Activated CD8-positive, alpha-beta memory T cell treated with anti-CD3 and anti-CD28 coated beads, Interleukin-2, amount 10 ng/mL, durations not matched to agents 7 days and 5 days (primary cell): ENCODE data around the gene GAN. TPM values are rescaled to one million over a fixed set of nuclear protein-coding genes. Genes with fewer than 3 reads are reported as not detected.

Experiments used
- ATAC-seq: fragments of 150-1000 bp; cut with Tn5 transposase; one replicate; pipeline ENCODE4 v1.10.0; 2021; ENCODE audit warnings: moderate library complexity
- CTCF ChIA-PET: fragments of 350-600 bp; sonication (Branson Sonifier 250); formaldehyde crosslinking; loops from one replicate; lab custom pipeline; 2021; ENCODE audit warnings: antibody characterized with exemption; lab: Charles Lee
- DNase-seq: peaks from one replicate; pipeline ENCODE4 v3.0.0-alpha.2; 2020
- H3K27ac Mint-ChIP-seq: one replicate; pipeline ENCODE4 v1.8.0; 2021; ENCODE audit warnings: mild to moderate bottlenecking, mixed read lengths
- H3K27me3 Mint-ChIP-seq: one replicate; pipeline ENCODE4 v1.8.0; 2021; ENCODE audit warnings: mixed read lengths
- H3K36me3 Mint-ChIP-seq: one replicate; pipeline ENCODE4 v1.8.0; 2021; ENCODE audit warnings: mild to moderate bottlenecking, mixed read lengths
- H3K4me1 Mint-ChIP-seq: one replicate; pipeline ENCODE4 v1.8.0; 2021; ENCODE audit warnings: mixed read lengths
- H3K4me3 Mint-ChIP-seq: one replicate; pipeline ENCODE4 v1.8.0; 2021; ENCODE audit warnings: mild to moderate bottlenecking, moderate library complexity, mixed read lengths
- H3K9me3 Mint-ChIP-seq: one replicate; pipeline ENCODE4 v1.8.0; 2022; ENCODE audit warnings: low read depth, mixed read lengths
- total RNA-seq, 2 experiments: library from RNA; stranded (reverse); gene quantifications; one replicate each; pipeline ENCODE4 v1.2.3, GENCODE V29; 2021

The GAN gene
- total RNA-seq, 2 experiments from 2014 or later = 8.1 to 10.3 TPM

DNA sequence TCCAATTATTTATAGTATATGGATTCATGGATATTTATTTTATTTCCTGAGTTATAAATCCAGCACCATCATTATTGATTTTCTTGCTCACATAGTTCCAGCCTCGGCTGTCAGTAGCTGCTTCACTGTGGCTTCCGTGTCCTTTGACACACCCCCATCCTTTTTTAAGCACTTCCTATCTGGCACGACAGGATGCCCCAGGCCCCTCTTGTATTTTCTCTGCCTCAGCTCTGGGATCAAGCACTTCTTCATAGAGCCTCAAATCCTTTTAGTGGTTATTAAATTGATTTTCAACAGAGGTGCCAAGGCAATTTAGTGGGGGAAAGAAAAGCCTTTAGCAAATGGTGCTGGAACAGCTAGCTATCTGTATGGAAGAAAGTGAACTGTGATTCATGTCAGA is 59.8 kb downstream of the GAN start:
- CTCF ChIA-PET = interaction anchor here (2.6 kb wide), 1 partner anchor 29 kb away, joined by 7 read pairs; no protein-coding TSS in a partner anchor
- H3K36me3 Mint-ChIP-seq = peaks cover 7% of the 10 kb centered on the region
- H3K27me3 Mint-ChIP-seq = no peaks in the 10 kb centered on the region

DNA sequence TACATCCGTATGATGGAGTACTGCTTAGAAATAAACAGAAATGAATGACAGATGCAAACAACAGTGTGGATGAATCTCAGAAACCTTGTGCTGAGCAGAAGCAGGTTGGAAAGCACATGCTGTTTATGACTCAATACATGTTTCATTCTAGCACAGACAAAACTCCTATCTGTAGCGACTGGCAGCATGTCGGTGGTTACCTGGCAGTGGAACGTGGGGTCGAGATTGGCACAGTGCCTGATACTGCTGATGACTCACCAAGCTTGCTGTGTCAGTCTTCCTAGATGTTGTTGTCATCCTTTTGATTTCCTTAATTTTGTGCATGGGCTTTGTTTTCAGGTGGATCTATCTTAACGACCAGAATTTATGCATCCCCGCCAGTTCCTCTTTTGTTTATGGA is 62.1 kb downstream of the GAN start:
- H3K9me3 Mint-ChIP-seq = no peaks in the 10 kb centered on the region
- ATAC-seq (no peak), DNase-seq (no peak)
- no peak overlapping the region for H3K27ac Mint-ChIP-seq
- H3K36me3 Mint-ChIP-seq = peaks cover 5% of the 10 kb centered on the region
- CTCF ChIA-PET = no interaction called here
- H3K4me3 Mint-ChIP-seq = no peak overlapping the region
- H3K27me3 Mint-ChIP-seq = no peaks in the 10 kb centered on the region
- no peaks in the 10 kb centered on the region for H3K4me1 Mint-ChIP-seq

More for the DNA sequence above, 59.8 kb downstream of the GAN start:
- DNase-seq (no peak), ATAC-seq (no peak)
- Mint-ChIP-seq H3K4me1 (peaks cover 13% of the 10 kb centered on the region), H3K9me3 (no peaks in the 10 kb centered on the region), H3K4me3 (no peak overlapping the region), H3K27ac (no peak overlapping the region)

DNA sequence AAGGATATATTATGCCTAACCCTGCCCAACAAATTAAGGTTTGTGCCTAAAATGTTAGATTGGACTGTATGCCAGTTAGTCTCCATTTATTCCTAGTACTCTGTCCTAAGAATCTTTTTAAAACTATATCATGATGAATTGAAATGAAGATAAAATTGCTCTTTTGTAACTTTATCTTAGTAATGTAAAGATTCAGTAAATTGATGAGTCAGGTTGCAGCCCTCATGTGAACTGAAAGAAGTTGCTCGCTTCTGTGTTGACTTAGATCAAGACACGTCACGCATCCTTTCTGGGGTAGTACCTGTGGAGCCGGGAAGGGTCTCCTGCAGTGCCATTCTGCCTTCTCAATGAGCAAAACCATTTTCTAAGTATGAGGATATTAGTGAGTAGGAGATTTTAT is 63.3 kb downstream of the GAN start:
- no peaks in the 10 kb centered on the region for H3K27me3 Mint-ChIP-seq
- H3K9me3 Mint-ChIP-seq = no peaks in the 10 kb centered on the region
- ATAC-seq (no peak), DNase-seq (no peak)
- no peak overlapping the region for H3K27ac Mint-ChIP-seq
- peaks cover 5% of the 10 kb centered on the region for H3K36me3 Mint-ChIP-seq
- H3K4me1 Mint-ChIP-seq = no peaks in the 10 kb centered on the region
- CTCF ChIA-PET = no interaction called here
- no peak overlapping the region for H3K4me3 Mint-ChIP-seq

GRCh38 chr16:81380932-81381331 is 66.2 kb downstream of the GAN start:
- H3K36me3 Mint-ChIP-seq = peaks cover 5% of the 10 kb centered on the region
- H3K4me3 Mint-ChIP-seq = no peak overlapping the region
- H3K9me3 Mint-ChIP-seq = no peaks in the 10 kb centered on the region
- CTCF ChIA-PET = interaction anchor here (1.1 kb wide), 1 partner anchor 349 kb away, joined by 3 read pairs; no protein-coding TSS in a partner anchor
- no peak for ATAC-seq
- DNase-seq = no peak
- H3K4me1 Mint-ChIP-seq = peaks cover 3% of the 10 kb centered on the region
- H3K27ac Mint-ChIP-seq = no peak overlapping the region
- H3K27me3 Mint-ChIP-seq = no peaks in the 10 kb centered on the region

DNA sequence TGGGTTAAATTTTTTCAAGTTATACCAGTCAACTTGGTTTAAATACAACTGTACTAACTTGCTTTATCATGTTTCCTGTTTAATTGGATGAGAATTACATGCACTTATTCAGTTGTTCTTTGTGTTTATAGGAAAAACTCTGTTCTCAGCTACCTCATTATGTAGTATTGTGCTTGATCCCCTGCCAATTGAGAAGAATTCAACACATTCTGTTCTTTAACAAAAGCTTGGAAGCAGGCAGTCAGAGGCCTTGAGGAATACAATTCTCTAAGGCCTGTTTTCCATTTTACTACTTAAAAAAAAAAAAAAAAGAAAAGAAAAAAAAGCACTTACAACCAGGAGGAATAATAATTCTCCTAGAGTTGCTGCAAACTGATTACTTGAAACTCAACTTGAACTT is 69.2 kb downstream of the GAN start:
- DNase-seq (no peak), ATAC-seq (no peak)
- Mint-ChIP-seq H3K36me3 (peaks cover 3% of the 10 kb centered on the region), H3K4me1 (peaks cover 3% of the 10 kb centered on the region), H3K9me3 (no peaks in the 10 kb centered on the region), H3K4me3 (no peak overlapping the region), H3K27ac (no peak overlapping the region), H3K27me3 (no peaks in the 10 kb centered on the region)
- CTCF ChIA-PET = interaction anchor here (1.5 kb wide), 1 partner anchor 340 kb away, joined by 3 read pairs; no protein-coding TSS in a partner anchor

DNA sequence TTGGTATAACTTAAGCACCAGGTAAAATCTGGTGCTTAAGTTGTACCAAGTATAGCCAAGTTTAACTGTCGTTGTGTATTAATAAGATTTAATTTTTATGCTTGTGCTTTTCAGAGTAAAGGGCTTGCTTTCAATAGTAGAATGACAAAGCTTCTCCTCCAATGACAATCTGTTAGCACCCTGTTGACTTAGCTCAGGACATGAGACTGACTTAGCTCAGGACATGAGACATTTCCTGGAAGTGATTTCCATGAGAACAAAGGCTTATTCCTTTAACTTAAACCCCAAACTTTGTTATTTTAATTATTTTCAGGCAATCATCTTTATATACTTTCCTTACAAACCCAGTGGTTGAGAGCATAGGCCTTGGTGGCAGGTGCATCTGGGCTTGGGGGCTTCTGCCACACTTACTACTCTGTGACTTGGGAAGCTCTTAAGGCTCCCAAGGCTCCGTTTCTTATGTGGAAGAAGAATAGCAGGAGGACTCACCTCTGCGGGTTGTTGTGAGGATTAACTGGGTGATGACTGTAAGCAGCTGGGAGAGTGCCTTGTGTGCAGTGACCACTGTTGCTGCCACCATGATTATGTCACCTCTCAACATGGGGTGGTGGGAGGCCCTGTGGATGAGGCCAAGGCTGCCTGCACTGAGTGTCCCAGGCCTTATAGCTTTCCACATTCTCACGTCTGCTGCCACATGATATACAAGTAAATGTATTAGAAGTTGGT is 70.4 kb downstream of the GAN start:
- Mint-ChIP-seq H3K9me3 (no peaks in the 10 kb centered on the region), H3K4me3 (no peak overlapping the region), H3K27ac (no peak overlapping the region), H3K27me3 (no peaks in the 10 kb centered on the region), H3K36me3 (no peaks in the 10 kb centered on the region), H3K4me1 (peaks cover 3% of the 10 kb centered on the region)
- ATAC-seq (no peak), DNase-seq (no peak)
- CTCF ChIA-PET = interaction anchor here (0.6 to 1.2 kb wide), 2 partner anchors 179 to 330 kb away, joined by 3 read pairs; no protein-coding TSS in a partner anchor

GRCh38 chr16:81388357-81388756 is 73.6 kb downstream of the GAN start:
- CTCF ChIA-PET = interaction anchor here (0.6 kb wide), 1 partner anchor 1020 kb away, joined by 4 read pairs; no protein-coding TSS in a partner anchor
- ATAC-seq = no peak
- H3K9me3 Mint-ChIP-seq = no peaks in the 10 kb centered on the region
- no peak overlapping the region for H3K4me3 Mint-ChIP-seq
- DNase-seq = no peak
- no peaks in the 10 kb centered on the region for H3K36me3 Mint-ChIP-seq
- peaks cover 3% of the 10 kb centered on the region for H3K4me1 Mint-ChIP-seq
- H3K27me3 Mint-ChIP-seq = no peaks in the 10 kb centered on the region
- no peak overlapping the region for H3K27ac Mint-ChIP-seq

DNA sequence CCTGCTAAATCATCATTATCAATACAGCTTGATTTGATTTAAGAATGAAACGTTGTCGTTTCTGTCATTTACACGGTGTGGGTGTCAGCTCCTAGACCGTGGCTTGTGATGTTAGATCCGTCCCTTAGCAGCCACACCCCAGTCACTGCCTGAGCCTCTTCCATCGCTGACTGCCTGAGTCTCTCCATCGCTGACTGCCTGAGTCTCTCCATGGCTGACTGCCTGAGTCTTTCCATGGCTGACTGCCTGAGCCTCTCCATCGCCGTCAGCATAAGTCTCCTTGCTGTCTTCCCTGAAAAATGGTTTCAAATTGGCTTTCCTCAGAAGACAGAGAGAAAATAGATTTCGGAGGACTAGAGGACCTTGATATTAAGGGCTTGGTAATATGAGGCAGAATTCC is 76.1 kb downstream of the GAN start:
- no peaks in the 10 kb centered on the region for H3K27me3 Mint-ChIP-seq
- H3K27ac Mint-ChIP-seq = no peak overlapping the region
- no peaks in the 10 kb centered on the region for H3K4me1 Mint-ChIP-seq
- CTCF ChIA-PET = no interaction called here
- no peak for DNase-seq
- H3K4me3 Mint-ChIP-seq = no peak overlapping the region
- no peaks in the 10 kb centered on the region for H3K36me3 Mint-ChIP-seq
- H3K9me3 Mint-ChIP-seq = no peaks in the 10 kb centered on the region
- ATAC-seq = no peak

GRCh38 chr16:81392011-81392410 is 77.2 kb downstream of the GAN start:
- CTCF ChIA-PET = no interaction called here
- H3K27ac Mint-ChIP-seq = no peak overlapping the region
- ATAC-seq = no peak

GRCh38 chr16:81394416-81394815 is 79.7 kb downstream of the GAN start:
- Mint-ChIP-seq H3K27me3 (no peaks in the 10 kb centered on the region), H3K4me1 (no peaks in the 10 kb centered on the region), H3K4me3 (no peak overlapping the region), H3K9me3 (peaks cover 1% of the 10 kb centered on the region), H3K27ac (no peak overlapping the region), H3K36me3 (no peaks in the 10 kb centered on the region)
- CTCF ChIA-PET = interaction anchor here (0.8 to 0.9 kb wide), 2 partner anchors 9 to 10 kb away, joined by 3 to 5 read pairs; no protein-coding TSS in a partner anchor
- ATAC-seq = no peak
- no peak for DNase-seq

More at GRCh38 chr16:81392011-81392410, 77.2 kb downstream of the GAN start:
- H3K27me3 Mint-ChIP-seq = no peaks in the 10 kb centered on the region
- no peaks in the 10 kb centered on the region for H3K36me3 Mint-ChIP-seq
- DNase-seq = no peak
- no peak overlapping the region for H3K4me3 Mint-ChIP-seq
- H3K4me1 Mint-ChIP-seq = no peaks in the 10 kb centered on the region
- H3K9me3 Mint-ChIP-seq = no peaks in the 10 kb centered on the region

DNA sequence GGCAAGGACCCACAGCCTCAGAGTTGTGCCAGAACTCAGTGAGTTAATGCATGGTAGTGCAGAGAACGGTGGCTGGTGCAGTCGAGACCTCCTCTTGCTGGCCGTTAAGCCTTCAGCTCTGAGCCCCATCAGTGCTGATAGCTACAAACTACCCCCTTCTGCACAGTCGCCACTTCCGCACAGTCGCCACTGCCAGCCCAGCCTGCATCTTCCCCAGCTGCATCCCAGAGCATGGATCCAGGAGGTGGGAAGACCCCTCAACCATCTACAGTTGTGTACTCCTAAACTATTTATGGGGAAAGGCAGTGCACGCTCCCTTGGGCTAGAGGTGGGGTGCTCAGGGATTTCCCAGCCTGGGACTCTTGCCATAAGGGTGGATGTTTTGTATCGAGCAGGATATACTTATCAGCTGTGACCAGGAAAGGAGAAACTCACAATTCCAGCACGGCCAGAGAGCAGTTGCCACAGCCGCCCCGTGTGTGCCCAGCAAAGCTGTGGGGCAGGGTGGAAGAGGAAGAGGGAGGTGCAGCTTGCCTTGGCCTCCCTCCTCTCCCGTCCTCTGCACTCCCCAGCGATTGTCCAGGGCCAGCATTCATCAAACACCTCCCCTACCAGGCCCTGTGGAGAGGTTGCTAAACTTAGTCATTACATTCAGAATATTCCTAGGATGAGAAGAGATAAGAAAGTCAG is 80.3 kb downstream of the GAN start:
- Mint-ChIP-seq H3K36me3 (no peaks in the 10 kb centered on the region), H3K9me3 (peaks cover 2% of the 10 kb centered on the region), H3K4me1 (no peaks in the 10 kb centered on the region), H3K27ac (no peak overlapping the region), H3K27me3 (no peaks in the 10 kb centered on the region), H3K4me3 (no peak overlapping the region)
- ATAC-seq = no peak
- CTCF ChIA-PET = interaction anchor here (0.9 kb wide), 1 partner anchor 9 kb away, joined by 5 read pairs; no protein-coding TSS in a partner anchor
- DNase-seq = no peak

DNA sequence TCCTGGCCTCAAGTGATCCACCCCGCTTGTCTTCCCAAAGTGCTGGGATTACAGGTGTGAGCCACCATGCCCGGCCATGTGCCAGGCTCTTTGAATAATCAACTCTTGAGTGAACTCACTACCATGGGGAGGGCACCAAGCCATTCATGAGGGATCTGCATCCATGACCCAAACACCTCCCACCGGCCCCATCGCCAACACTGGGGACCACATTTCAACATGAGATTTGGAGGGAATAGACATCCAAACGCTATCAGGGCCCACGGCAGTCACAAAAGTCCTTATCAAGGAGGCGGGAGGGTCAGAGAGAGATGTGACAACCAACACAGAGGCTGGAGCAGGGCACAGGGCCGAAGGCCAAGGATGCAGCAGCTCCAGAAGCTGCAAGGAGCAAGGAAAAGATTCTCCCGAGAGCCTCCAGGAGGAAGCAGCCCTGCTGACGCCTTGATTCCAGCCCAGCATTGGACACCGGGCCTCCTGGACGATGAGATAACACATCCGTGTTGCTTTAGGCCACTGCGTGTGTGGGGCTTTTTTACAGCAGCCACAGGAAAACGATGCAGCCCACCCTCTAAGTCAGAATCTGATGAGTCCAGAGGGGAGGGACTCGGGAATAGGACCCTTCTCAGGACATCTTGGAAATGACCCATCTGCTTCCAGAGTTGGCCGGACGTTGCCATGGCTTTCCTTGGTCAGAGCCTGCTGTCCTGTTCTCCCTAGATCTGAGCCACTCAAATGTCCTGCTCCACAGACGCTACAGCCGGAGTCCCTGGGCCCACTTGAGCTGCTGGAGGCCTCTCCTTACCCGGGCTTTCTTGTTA is 82.5 kb downstream of the GAN start:
- Mint-ChIP-seq H3K36me3 (no peaks in the 10 kb centered on the region), H3K4me3 (no peak overlapping the region), H3K9me3 (peaks cover 4% of the 10 kb centered on the region), H3K27ac (no peak overlapping the region), H3K27me3 (peaks cover 4% of the 10 kb centered on the region), H3K4me1 (no peaks in the 10 kb centered on the region)
- no peak for ATAC-seq
- CTCF ChIA-PET = no interaction called here
- no peak for DNase-seq

DNA sequence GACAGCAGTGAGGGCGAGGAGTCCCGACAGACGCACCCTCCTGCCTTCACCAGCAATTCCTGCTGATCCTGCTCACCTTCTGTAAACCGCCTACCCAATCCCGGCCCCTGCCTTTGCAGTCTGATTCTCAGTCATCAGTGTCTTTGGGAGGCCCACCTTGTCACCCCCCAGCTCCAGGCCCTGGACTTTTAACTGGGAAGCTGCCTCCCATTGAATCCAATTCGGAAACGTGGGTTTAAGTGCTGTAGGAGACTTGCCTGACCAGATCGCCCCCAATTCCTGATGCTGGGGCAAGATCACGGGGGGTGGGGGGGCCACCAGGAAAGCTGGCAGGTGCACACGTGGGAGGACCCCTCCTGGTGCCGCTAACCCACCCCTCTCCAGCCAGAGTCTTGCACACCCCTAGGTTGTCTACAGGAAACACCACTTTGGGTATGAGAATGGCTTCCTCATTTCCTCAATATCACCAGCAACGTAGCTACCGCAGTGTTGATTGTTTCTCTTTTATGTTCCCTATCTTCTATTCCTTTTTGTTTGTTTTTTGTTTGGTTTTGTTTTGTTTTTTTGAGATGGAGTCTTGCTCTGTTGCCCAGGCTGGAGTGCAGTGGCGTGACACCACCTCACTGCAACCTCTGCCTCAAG is 83.2 kb downstream of the GAN start:
- Mint-ChIP-seq H3K36me3 (no peaks in the 10 kb centered on the region), H3K4me1 (no peaks in the 10 kb centered on the region), H3K9me3 (peaks cover 4% of the 10 kb centered on the region), H3K27me3 (peaks cover 8% of the 10 kb centered on the region), H3K27ac (no peak overlapping the region), H3K4me3 (no peak overlapping the region)
- CTCF ChIA-PET = interaction anchor here (1.2 kb wide), 1 partner anchor 219 kb away, joined by 3 read pairs; no protein-coding TSS in a partner anchor
- DNase-seq (no peak), ATAC-seq (no peak)
